PC-9 (cell line): ENCODE measurements around the gene BANP. TPM values are rescaled to one million over a fixed set of nuclear protein-coding genes. Genes with fewer than 3 reads are reported as not detected.
A peak's percentile ranks its signal among the peaks of the same experiment; 100 is the strongest.
"Not testable (repeated sequence)": the region's sequence is repeated elsewhere in the genome, so short reads cannot be mapped to it uniquely, and the experiment has no call there.

Experiments used
- Bru-seq: library from RNA; stranded (reverse); fragments of 400-500 nt; gene quantifications from one replicate; lab custom pipeline; 2021; lab: Mats Ljungman, UMichigan
- BruChase-seq, 2 experiments: library from RNA; stranded (reverse); fragments of 400-500 nt; gene quantifications; one replicate each; lab custom pipeline; 2021; lab: Mats Ljungman, UMichigan
- BruUV-seq: library from RNA; stranded (reverse); fragments of 400-500 nt; replicated peaks from 2 replicates; lab custom pipeline; 2021; lab: Mats Ljungman, UMichigan
- CTCF ChIA-PET: fragments of 300-600 bp; sonication (Branson Sonifier 250); formaldehyde crosslinking; loops from one replicate; lab custom pipeline; 2022; ENCODE audit warnings: antibody characterized with exemption; lab: Charles Lee
- POLR2A ChIA-PET: fragments of 300-600 bp; sonication (Branson Sonifier 250); formaldehyde crosslinking; loops from one replicate; lab custom pipeline; 2022; ENCODE audit warnings: antibody characterized with exemption; ENCODE audit not compliant: unreplicated experiment; lab: Charles Lee
- DNase-seq, 2 experiments: peaks; one replicate each; pipeline versions ENCODE4 v3.0.0 to v3.0.0-alpha.2; 2015 to 2022; ENCODE audit warnings: mixed read lengths in 1 of 2
- H2AFZ ChIP-seq: fragments of 200-600 bp; sonication (generic); 2 replicates; pipeline ENCODE4 v1.8.1; 2017; ENCODE audit warnings: antibody characterized with exemption
- H3F3A ChIP-seq: fragments of 200-600 bp; sonication (generic); 2 replicates; pipeline ENCODE4 v1.8.1; 2017; ENCODE audit warnings: antibody characterized with exemption, mild to moderate bottlenecking, low read depth; ENCODE audit not compliant: insufficient read depth
- H3K27ac ChIP-seq: fragments of 200-600 bp; sonication (generic); 2 replicates; pipeline ENCODE4 v1.6.1; 2016; ENCODE audit warnings: mixed run types
- H3K27me3 ChIP-seq: fragments of 200-600 bp; sonication (generic); 2 replicates; pipeline ENCODE4 v1.6.1; 2016; ENCODE audit warnings: low read depth, mixed run types; ENCODE audit not compliant: insufficient read depth
- H3K36me3 ChIP-seq: fragments of 200-600 bp; sonication (generic); 2 replicates; pipeline ENCODE4 v1.6.1; 2016; ENCODE audit warnings: low read depth, mixed run types
- H3K4me1 ChIP-seq: fragments of 200-600 bp; sonication (generic); replicated peaks from 2 replicates; pipeline ENCODE4 v1.6.1; 2016; ENCODE audit warnings: mixed run types; ENCODE audit not compliant: insufficient read depth
- H3K4me2 ChIP-seq: fragments of 200-600 bp; sonication (generic); 2 replicates; pipeline ENCODE4 v1.6.1; 2017; ENCODE audit warnings: mixed run types
- H3K4me3 ChIP-seq: fragments of 200-600 bp; sonication (generic); 2 replicates; pipeline ENCODE4 v1.6.1; 2016; ENCODE audit warnings: mixed run types
- H3K79me2 ChIP-seq: fragments of 200-600 bp; sonication (generic); 2 replicates; pipeline ENCODE4 v1.6.1; 2017; ENCODE audit warnings: low read depth, mixed run types
- H3K9me2 ChIP-seq: fragments of 200-600 bp; sonication (generic); 2 replicates; pipeline ENCODE4 v1.8.1; 2017; ENCODE audit warnings: mild to moderate bottlenecking; ENCODE audit not compliant: insufficient read depth
- H3K9me3 ChIP-seq: fragments of 200-600 bp; sonication (generic); 2 replicates; pipeline ENCODE4 v1.8.1; 2016; ENCODE audit warnings: low read depth; ENCODE audit not compliant: insufficient read depth
- H4K20me1 ChIP-seq: fragments of 200-600 bp; sonication (generic); 2 replicates; pipeline ENCODE4 v1.8.1; 2017; ENCODE audit not compliant: insufficient read depth
- CTCF ChIP-seq: fragments of 200-600 bp; sonication (generic); conservative IDR thresholded peaks from 2 replicates; pipeline ENCODE4 v1.6.1; 2017; ENCODE audit warnings: mixed run types, antibody characterized with exemption, mild to moderate bottlenecking, moderate library complexity
- EZH2 ChIP-seq: fragments of 200-600 bp; sonication (generic); IDR thresholded peaks from 2 replicates; pipeline ENCODE4 v1.8.0; 2017; ENCODE audit warnings: antibody characterized with exemption, low read depth
- intact Hi-C: fragments of 100-400 bp; cut with micrococcal nuclease; formaldehyde crosslinking; loops from one replicate; pipeline ENCODE4 v1.10.0; 2022; ENCODE audit not compliant: unreplicated experiment
- long read RNA-seq: library from polyadenylated mRNA; stranded (forward); transcript quantifications from one replicate; pipeline ENCODE4 v2.0.0, GENCODE V29; 2022
- total RNA-seq: library from RNA; stranded (reverse); gene quantifications from 2 replicates; pipeline ENCODE4 v1.2.3, GENCODE V29; 2021

The BANP gene
- total RNA-seq = 60.9 and 73.2 TPM in 2 replicates
- Bru-seq, nascent RNA = percentile 71 among the genes with signal in this experiment
- percentile 72 among the genes with signal in this experiment for BruChase-seq, experiment 1, labeled RNA remaining after a 2-hour chase
- percentile 76 among the genes with signal in this experiment for BruChase-seq, experiment 2, labeled RNA remaining after a 6-hour chase
- long read RNA-seq, partial matches to known transcripts = 5 of 32 reads
- long read RNA-seq, other reads (novel, unspliced or antisense) = 23 of 32 reads

GRCh38 chr16:87950765-87951551 is at the start of gene BANP:
TSS of gene BANP (plus strand) at chr16:87951434. CDS start at chr16:87975116, 23,682 bp downstream.
- Histone ChIP-seq H3K9me3 (no peaks in the 10 kb centered on the region), H3K4me2 (peak within 1 kb of the TSS; percentile 99), H3K4me3 (peak within 1 kb of the TSS; percentile 96), H2AFZ (peak within 1 kb of the TSS; percentile 86), H3K9me2 (no peaks in the 10 kb centered on the region; the same call in 1 of the 2 replicates), H3F3A (peaks cover 5% of the 10 kb centered on the region; the same call in 1 of the 2 replicates), H3K4me1 (peaks cover 30% of the 10 kb centered on the region), H3K27me3 (no peaks in the 10 kb centered on the region), H3K36me3 (no peaks in the 10 kb centered on the region), H3K27ac (peak within 1 kb of the TSS; percentile 77), H3K79me2 (peaks cover 44% of the 10 kb centered on the region), H4K20me1 (peaks cover 4% of the 10 kb centered on the region)
- no peak for TF ChIP-seq EZH2
- peak; percentile 69 for TF ChIP-seq CTCF
- ChIA-PET CTCF (no interaction called here), POLR2A (interaction anchor here (0.5 to 0.7 kb wide), 5 partner anchors 58 to 289 kb away, joined by 3 to 7 read pairs (median 6); partner anchors contain the start of gene KLHDC4)
- BruUV-seq = no TSS peak
- DNase-seq = peak; percentile 98 to 99
- intact Hi-C loops = loop anchor here (1.0 to 5.0 kb wide), 2 partner anchors 381 to 619 kb away; partner anchors contain the start of gene ZC3H18

- intact Hi-C loops, H3K27me3 ChIP-seq, H3K9me2 ChIP-seq, H3K4me3 ChIP-seq, H3K79me2 ChIP-seq, H3K9me3 ChIP-seq, H4K20me1 ChIP-seq, CTCF ChIA-PET, H2AFZ ChIP-seq, H3K27ac ChIP-seq, H3F3A ChIP-seq, H3K36me3 ChIP-seq, DNase-seq, H3K4me2 ChIP-seq, H3K4me1 ChIP-seq, POLR2A ChIA-PET, BruUV-seq: not testable (repeated sequence)
Measured at GRCh38 chr16:87904963-87905362, 46.3 kb upstream of the BANP start.

- H3K36me3 ChIP-seq, DNase-seq, BruUV-seq, H3K4me3 ChIP-seq, H3K9me3 ChIP-seq, H3K79me2 ChIP-seq, H3K27me3 ChIP-seq, intact Hi-C loops, H3K4me2 ChIP-seq, H3F3A ChIP-seq, H2AFZ ChIP-seq, H3K4me1 ChIP-seq, H3K27ac ChIP-seq, CTCF ChIA-PET, H4K20me1 ChIP-seq, H3K9me2 ChIP-seq, POLR2A ChIA-PET: not testable (repeated sequence)
Measured at GRCh38 chr16:87905521-87905920, 45.7 kb upstream of the BANP start.

GRCh38 chr16:87908101-87908500 is 43.1 kb upstream of the BANP start:
- H3K27ac ChIP-seq, H3K4me3 ChIP-seq, H3K9me2 ChIP-seq, H3K4me2 ChIP-seq, H3K36me3 ChIP-seq, H3K79me2 ChIP-seq, H3K4me1 ChIP-seq, DNase-seq, POLR2A ChIA-PET, H3K9me3 ChIP-seq, H4K20me1 ChIP-seq, intact Hi-C loops, H2AFZ ChIP-seq, BruUV-seq, H3F3A ChIP-seq: not testable (repeated sequence)
- peaks cover 15% of the 10 kb centered on the region for H3K27me3 ChIP-seq
- CTCF ChIA-PET = interaction anchor here (0.6 to 0.7 kb wide), 3 partner anchors 30 to 72 kb away, joined by 3 to 6 read pairs (median 4); no protein-coding TSS in a partner anchor
